Upper lobe of left lung (tissue), 6 donors: ENCODE data around the gene MCTP1. TPM values are rescaled to one million over a fixed set of nuclear protein-coding genes. Genes with fewer than 3 reads are reported as not detected.

Source experiments
- ATAC-seq, 2 donors: fragments of 200-7000 bp; cut with Tn5 transposase; one replicate each; pipeline ENCODE4 v1.9.1; 2022; ENCODE audit warnings: mild to moderate bottlenecking in 2 of 2, moderate library complexity in 2 of 2; ENCODE audit not compliant: low FRiP score in 2 of 2
- DNase-seq, 2 donors: peaks; one replicate each; pipeline ENCODE4 v3.0.0-alpha.2; 2019 to 2020
- H3K27ac ChIP-seq, 4 donors: fragments of 200-600 bp; sonication (generic); one replicate each; pipeline ENCODE4 v1.5.1; 2016 to 2019
- H3K27me3 ChIP-seq, 4 donors: fragments of 200-600 bp; sonication (generic); one replicate each; pipeline ENCODE4 v1.5.1; 2017 to 2019
- H3K36me3 ChIP-seq, 4 donors: fragments of 200-600 bp; sonication (generic); one replicate each; pipeline ENCODE4 v1.5.1; 2016 to 2019
- H3K4me1 ChIP-seq, 4 donors: fragments of 200-600 bp; sonication (generic); one replicate each; pipeline ENCODE4 v1.5.1; 2018 to 2019
- H3K4me3 ChIP-seq, 4 donors: fragments of 200-600 bp; sonication (generic); one replicate each; pipeline ENCODE4 v1.5.1; 2017 to 2019; ENCODE audit warnings: mild to moderate bottlenecking in 2 of 4, moderate library complexity in 1 of 4
- H3K9me3 ChIP-seq, 4 donors: fragments of 200-600 bp; sonication (generic); one replicate each; pipeline ENCODE4 v1.5.1; 2018 to 2019
- EP300 ChIP-seq, 4 donors: sonication (generic); formaldehyde crosslinking; IDR thresholded peaks; one replicate each; pipeline ENCODE4 v1.5.1; 2017; ENCODE audit warnings: antibody characterized with exemption in 4 of 4, control low read depth in 2 of 4
- POLR2A ChIP-seq, 4 donors: fragments of 450-650 bp; IDR thresholded peaks; one replicate each; pipeline ENCODE4 v1.5.1; 2016 to 2017; ENCODE audit warnings: antibody characterized with exemption in 4 of 4, mild to moderate bottlenecking in 2 of 4
- POLR2AphosphoS5 ChIP-seq, 2 donors: sonication (generic); formaldehyde crosslinking; IDR thresholded peaks; one replicate each; pipeline ENCODE4 v1.5.1; 2017; ENCODE audit warnings: antibody characterized with exemption in 2 of 2
- whole genome bisulfite sequencing, 2 donors: methylation state at CpG; one replicate each; pipeline ENCODE4 v1.1.5; 2017 to 2018; 5-methylcytosine and 5-hydroxymethylcytosine counted together
- total RNA-seq, 6 donors: library from RNA; depleted of rRNA in 4 of 6; stranded (reverse); fragments of >200 nt in 4 of 6; gene quantifications; one replicate each; pipeline versions ENCODE4 v1.1.0 to v1.2.1, GENCODE V29; 2016 to 2021
- TF ChIP-seq, protein P1 (sequence below), 6 experiments: fragments of 450-650 bp in 4 of 6; fragments of 200-600 bp in 2 of 6; sonication (generic) in 2 of 6; IDR thresholded peaks; one replicate each; pipeline ENCODE4 v1.5.1; 2016 to 2019; ENCODE audit warnings: antibody characterized with exemption in 6 of 6
- donor health status: DM: no; HTN: no; CAD: no; lungs with moderate emphysema.
- donor health status: DM: no; HTN: yes; CAD: no; lungs with severe emphysema.

MCTP1 gene
- total RNA-seq, 6 donors from 2014 or later = 30.4 to 43.8 (median 38.3) TPM

DNA sequence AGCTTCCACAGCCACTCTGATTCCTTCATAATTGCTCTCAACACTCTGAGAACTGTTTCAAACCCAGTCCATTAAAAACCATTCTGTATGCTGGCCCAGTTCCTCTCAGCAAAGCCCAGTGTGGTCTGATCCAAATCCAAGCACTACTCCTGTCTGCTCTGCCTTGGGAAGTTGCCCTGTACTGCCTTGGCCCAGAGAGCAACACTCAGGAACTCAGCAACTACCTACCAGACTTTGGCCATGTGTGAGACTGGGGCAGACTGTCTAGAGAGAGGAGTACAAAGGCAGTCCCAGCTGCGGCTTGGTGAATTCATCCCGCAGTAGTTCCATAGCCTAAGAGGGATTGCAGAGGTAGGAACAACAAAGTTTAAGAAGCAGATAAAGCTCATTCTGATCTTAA lies 214.4 kb downstream of the MCTP1 start:
- Histone ChIP-seq H3K27ac (peak overlapping the region in 1 of 4 donors; percentile 16), H3K27me3 (no peaks in the 10 kb centered on the region), H3K4me3 (no peak overlapping the region), H3K4me1 (peaks cover 3 to 14% (median 6%) of the 10 kb centered on the region in 4 donors), H3K36me3 (no peaks in the 10 kb centered on the region), H3K9me3 (no peaks in the 10 kb centered on the region)
- 92 to 94% methylated on average over 2 of the region's 2 CpGs for WGBS, 2 donors
- TF ChIP-seq EP300 (IDR thresholded peaks at IDR 0.05) = no peak
- TF ChIP-seq, protein P1, sequence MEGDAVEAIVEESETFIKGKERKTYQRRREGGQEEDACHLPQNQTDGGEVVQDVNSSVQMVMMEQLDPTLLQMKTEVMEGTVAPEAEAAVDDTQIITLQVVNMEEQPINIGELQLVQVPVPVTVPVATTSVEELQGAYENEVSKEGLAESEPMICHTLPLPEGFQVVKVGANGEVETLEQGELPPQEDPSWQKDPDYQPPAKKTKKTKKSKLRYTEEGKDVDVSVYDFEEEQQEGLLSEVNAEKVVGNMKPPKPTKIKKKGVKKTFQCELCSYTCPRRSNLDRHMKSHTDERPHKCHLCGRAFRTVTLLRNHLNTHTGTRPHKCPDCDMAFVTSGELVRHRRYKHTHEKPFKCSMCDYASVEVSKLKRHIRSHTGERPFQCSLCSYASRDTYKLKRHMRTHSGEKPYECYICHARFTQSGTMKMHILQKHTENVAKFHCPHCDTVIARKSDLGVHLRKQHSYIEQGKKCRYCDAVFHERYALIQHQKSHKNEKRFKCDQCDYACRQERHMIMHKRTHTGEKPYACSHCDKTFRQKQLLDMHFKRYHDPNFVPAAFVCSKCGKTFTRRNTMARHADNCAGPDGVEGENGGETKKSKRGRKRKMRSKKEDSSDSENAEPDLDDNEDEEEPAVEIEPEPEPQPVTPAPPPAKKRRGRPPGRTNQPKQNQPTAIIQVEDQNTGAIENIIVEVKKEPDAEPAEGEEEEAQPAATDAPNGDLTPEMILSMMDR (IDR thresholded peaks at IDR 0.05) = no peak
- TF ChIP-seq POLR2A (IDR thresholded peaks at IDR 0.05) = no peak
- no peak for TF ChIP-seq POLR2AphosphoS5 (IDR thresholded peaks at IDR 0.05)
- peak in 1 of 2 donors; percentile 17 for ATAC-seq
- no peak for DNase-seq

DNA sequence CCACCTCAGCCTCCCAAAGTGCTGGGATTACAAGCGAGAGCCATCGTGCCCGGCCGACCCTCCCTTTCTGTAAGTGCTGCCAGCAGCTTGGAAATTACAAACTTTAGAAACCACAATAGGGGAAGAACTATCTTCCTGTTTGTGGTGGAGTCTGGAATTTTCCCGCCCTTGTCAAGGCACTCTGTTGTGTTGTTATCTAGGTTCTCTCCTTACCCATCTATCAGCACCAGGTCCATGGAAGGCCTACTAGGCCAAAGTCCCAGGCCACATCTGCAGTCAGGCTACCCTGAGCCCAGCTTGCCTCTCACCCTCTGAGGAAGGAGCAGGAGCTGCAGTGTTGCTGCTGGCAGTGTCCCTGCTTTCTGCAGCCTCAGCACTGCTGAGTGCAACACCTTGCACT lies 214.9 kb downstream of the MCTP1 start:
- Histone ChIP-seq H3K36me3 (no peaks in the 10 kb centered on the region), H3K9me3 (no peaks in the 10 kb centered on the region), H3K4me3 (no peak overlapping the region), H3K4me1 (peaks cover 3 to 14% (median 6%) of the 10 kb centered on the region in 4 donors), H3K27me3 (no peaks in the 10 kb centered on the region), H3K27ac (peak overlapping the region in 2 of 4 donors; percentile 7 to 59)
- TF ChIP-seq POLR2A (IDR thresholded peaks at IDR 0.05) (no peak), POLR2AphosphoS5 (IDR thresholded peaks at IDR 0.05) (no peak), EP300 (IDR thresholded peaks at IDR 0.05) (no peak)
- 47 to 54% methylated on average over 5 of the region's 5 CpGs for WGBS, 2 donors
- peak in 1 of 2 donors; percentile 31 for DNase-seq
- ATAC-seq = peak in 1 of 2 donors; percentile 67

DNA sequence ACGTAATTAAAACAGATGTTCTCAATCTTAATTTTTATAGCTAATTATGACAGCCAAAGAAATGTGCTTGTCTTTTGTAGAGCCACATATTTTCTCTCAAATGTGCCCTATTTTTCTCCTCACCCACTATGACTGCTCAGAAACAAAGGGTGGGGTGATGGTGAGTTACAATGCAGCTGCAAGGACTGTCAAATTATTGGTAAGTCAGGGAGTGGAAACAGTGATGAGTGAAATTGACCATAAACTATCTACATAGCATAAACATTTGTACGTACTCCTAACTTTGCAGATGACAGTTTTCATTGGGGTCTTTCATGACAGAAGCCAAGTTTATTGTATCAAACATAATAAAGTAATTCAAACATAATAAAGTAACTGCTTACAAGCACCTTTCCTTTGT lies 215.9 kb downstream of the MCTP1 start:
- no peaks in the 10 kb centered on the region for H3K9me3 ChIP-seq
- H3K4me3 ChIP-seq = no peak overlapping the region
- ATAC-seq (no peak), DNase-seq (no peak)
- H3K27ac ChIP-seq = no peak overlapping the region
- H3K4me1 ChIP-seq = peaks cover 3 to 14% (median 6%) of the 10 kb centered on the region in 4 donors
- no peaks in the 10 kb centered on the region for H3K36me3 ChIP-seq
- 75 to 83% methylated on average over 2 of the region's 2 CpGs for WGBS, 2 donors
- TF ChIP-seq POLR2AphosphoS5 (IDR thresholded peaks at IDR 0.05) (no peak), POLR2A (IDR thresholded peaks at IDR 0.05) (no peak), EP300 (IDR thresholded peaks at IDR 0.05) (no peak)
- TF ChIP-seq, protein P1 (IDR thresholded peaks at IDR 0.05) = no peak
- H3K27me3 ChIP-seq = no peaks in the 10 kb centered on the region

DNA sequence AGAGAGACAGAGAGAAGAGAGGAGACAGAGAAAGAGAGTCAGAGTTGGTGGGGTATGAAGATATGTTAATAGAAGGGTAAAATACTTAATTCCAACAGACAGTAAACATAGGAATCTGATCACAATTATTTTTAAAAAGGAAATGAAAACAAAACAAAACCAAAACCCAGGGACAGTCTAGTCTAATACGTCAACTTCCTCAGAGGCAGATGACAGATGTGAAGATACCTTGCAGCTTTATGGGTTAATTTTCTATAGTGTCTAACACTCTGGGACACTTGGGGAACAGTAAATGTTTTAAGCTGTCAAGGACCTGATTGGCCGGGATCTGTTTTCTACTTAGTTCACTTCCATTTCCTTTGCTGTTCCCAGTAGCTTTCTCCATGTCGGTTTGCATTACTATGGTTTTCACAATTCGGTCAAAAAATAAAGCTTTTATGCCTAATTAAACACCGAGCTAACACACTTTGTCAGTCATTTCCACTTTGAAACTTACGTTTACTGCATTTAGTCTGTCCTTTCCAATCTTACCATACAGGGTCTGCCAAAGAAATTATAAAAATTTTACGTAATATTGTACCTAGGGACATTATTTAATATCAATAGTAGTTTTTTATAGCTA lies 216.5 kb downstream of the MCTP1 start:
- H3K4me3 ChIP-seq = no peak overlapping the region
- WGBS, 2 donors = 77 to 82% methylated on average over 7 of the region's 7 CpGs
- DNase-seq (no peak), ATAC-seq (no peak)
- H3K27ac ChIP-seq = no peak overlapping the region
- H3K27me3 ChIP-seq = no peaks in the 10 kb centered on the region
- TF ChIP-seq, protein P1 (IDR thresholded peaks at IDR 0.05) = no peak
- no peak for TF ChIP-seq EP300 (IDR thresholded peaks at IDR 0.05)
- no peak for TF ChIP-seq POLR2A (IDR thresholded peaks at IDR 0.05)
- H3K9me3 ChIP-seq = no peaks in the 10 kb centered on the region
- H3K36me3 ChIP-seq = no peaks in the 10 kb centered on the region
- peaks cover 3 to 14% (median 6%) of the 10 kb centered on the region in 4 donors for H3K4me1 ChIP-seq

DNA sequence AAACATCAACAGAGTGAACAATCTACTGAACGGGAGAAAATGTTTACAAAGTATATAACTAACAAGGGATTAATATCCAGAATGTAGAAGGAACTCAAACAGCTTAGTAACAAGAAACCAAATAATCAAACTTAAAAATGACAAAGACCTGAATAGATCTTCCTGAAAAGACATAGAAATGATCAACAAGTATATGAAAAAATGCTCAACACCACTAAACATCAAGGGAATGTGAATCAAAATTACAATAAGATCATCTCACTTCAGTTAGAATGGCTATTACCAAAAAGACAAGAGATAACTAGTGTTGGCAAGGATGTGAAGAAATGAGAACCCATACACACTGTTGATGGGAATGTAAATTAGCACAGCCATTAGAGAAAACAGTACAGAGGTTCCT lies 218.8 kb downstream of the MCTP1 start:
- Histone ChIP-seq H3K9me3 (no peaks in the 10 kb centered on the region), H3K4me1 (peaks cover 3 to 14% (median 6%) of the 10 kb centered on the region in 4 donors), H3K27me3 (no peaks in the 10 kb centered on the region), H3K4me3 (no peak overlapping the region), H3K36me3 (no peaks in the 10 kb centered on the region), H3K27ac (no peak overlapping the region)
- TF ChIP-seq, protein P1 (IDR thresholded peaks at IDR 0.05) = no peak
- TF ChIP-seq POLR2A (IDR thresholded peaks at IDR 0.05) (no peak), POLR2AphosphoS5 (IDR thresholded peaks at IDR 0.05) (no peak), EP300 (IDR thresholded peaks at IDR 0.05) (no peak)
- WGBS, 2 donors = 36 to 52% methylated on average over 1 of the region's 1 CpG
- DNase-seq (no peak), ATAC-seq (no peak)
